CD4-positive, alpha-beta T cell treated with Interleukin-4 for 4 hours (primary cell): ENCODE measurements around the gene EIF3M.
"Not testable (repeated sequence)": the region's sequence is repeated elsewhere in the genome, so short reads cannot be mapped to it uniquely, and the experiment has no call there.

Experiments used
- DNase-seq: peaks from one replicate; pipeline ENCODE4 v3.0.0-alpha.2; 2020

Gene EIF3M

DNA sequence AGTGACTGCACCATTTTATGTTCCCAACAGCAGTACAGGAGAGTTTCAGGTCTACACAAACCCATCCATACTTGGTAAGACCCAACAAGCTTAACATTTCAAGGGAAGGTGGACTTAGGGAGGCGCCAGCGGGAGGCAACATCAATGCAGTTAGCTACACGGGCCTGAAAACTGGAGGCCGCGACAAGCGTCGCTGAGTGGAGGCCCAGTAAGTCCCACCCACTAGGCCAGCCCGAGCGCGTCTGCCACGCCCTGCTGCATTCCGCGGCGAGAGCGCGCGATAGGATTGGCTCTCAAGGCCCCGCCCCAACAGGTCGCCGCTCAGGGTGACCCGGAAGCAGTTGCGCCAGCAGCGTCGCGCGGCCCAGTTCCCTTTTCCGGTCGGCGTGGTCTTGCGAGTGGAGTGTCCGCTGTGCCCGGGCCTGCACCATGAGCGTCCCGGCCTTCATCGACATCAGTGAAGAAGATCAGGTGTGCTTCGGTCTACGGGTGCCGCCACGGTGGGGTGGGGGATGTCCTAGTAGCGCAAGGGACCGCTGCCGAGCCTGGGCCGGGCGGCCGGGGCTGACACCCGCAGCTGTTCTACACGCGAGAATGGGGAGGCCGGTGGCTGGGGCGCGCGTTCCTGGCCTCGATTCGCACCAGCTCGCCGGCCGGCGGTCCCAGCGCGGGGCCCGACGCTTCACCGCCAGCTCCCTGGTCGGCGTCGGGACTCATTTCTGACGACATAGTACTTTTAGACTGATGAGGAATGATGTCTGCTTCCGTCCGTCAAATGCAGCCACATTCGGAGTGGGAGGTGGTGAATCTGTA is at the start of gene EIF3M:
TSS of gene EIF3M (plus strand) at position 373 of the 813 bp plus-strand sequence. CDS start at position 430, 57 bp downstream.
- peak; percentile 96 for DNase-seq

DNA sequence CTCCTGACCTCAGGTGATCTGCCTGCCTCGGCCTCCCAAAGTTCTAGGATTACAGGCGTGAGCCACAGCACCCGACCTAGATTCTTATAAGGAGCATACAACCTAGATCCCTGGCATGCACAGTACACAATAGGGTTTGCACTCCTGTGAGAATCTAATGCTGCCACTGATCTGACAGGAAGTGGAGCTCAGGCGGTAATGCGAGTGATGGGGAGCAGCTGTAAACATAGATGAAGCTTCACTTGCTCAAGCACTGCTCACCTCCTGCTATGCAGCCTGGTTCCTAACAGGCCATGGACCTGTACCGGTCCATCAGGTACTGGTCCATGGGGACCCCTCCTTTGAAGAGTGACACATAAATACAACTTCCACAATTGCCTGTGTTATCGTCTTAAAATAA is 44.8 kb upstream of the EIF3M start:
- no peak for DNase-seq

DNA sequence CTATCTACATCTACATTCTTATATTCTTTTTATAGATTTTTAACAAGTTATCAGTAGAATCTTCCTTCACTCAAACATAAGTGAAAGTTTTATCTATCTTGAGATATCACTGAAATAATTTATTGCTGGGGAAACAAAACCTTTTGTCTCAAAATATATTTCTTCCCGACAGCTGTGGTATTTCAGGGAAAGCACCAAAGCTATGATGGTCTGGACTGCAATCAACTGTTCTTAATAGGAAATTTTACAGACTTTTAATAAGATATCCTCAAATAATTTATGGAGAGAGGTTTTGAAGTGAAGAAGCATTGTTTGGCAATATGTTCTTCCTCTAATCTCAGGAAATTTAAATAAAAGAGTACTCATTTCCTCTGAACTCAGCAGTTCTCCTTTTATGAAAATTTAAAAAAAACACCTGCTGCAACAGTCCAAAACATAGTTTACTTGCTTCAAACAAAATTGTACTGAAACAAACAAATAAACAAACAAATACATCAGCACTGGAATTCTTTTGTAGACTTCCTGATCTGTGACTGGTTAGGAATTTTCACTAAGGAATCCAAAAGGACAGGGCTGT is 33.9 kb upstream of the EIF3M start:
- no peak for DNase-seq

DNA sequence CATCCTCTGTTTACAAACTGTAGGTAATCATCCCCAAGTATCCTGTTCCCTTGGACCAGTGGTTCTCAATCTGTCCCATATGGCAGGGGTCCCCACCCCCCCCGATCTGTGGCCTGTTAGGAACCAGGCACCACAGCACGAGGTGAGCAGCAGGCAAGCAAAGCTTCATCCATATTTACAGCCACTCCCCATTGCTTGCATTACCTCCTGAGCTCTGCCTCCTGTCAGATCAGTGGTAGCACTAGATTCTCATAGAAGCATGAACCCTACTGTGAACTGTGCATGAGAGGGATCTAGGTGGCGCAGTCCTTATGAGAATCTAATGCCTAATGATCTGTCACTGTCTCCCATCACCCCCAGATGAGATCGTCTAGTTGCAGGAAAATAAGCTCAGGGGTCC is 33.4 kb upstream of the EIF3M start:
- DNase-seq: no peak

DNA sequence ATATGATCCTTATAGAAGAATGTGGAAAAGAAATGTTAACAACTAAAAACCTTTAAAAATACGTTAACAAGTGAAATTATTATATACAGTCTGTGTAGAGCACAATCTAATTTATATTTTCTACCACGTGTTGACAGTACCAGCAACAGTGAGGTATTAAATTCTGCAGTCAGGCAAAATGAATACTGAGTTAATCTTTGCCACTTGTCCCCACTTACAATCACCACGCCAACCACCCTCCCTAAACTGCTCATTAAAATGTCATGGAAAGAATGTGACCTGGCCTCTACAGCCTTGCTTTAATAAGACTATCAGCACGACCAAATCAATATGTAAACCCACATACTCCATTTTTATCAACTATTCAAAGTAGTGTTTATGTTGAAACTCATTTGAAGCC is 28.5 kb upstream of the EIF3M start:
- DNase-seq: no peak

DNA sequence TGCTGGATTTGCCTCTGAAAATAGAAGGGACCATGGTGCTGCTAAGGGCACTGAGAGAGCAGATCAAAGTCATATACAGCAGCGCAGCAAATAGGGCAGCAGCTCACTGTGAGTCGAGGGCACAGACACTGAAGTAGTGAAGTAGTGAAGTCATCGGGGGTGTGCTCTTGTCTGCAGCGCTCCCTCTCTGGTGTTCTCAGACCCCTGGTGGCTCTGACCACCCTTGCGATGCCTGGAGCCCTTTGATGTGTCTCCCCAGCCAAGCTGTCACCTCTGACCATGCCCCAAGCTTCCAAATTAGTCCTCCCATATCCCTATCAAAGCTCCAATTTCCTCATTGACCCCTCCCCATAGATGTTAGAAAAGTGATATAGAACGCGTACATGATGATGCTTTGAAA is 27.7 kb upstream of the EIF3M start:
- DNase-seq: no peak

DNA sequence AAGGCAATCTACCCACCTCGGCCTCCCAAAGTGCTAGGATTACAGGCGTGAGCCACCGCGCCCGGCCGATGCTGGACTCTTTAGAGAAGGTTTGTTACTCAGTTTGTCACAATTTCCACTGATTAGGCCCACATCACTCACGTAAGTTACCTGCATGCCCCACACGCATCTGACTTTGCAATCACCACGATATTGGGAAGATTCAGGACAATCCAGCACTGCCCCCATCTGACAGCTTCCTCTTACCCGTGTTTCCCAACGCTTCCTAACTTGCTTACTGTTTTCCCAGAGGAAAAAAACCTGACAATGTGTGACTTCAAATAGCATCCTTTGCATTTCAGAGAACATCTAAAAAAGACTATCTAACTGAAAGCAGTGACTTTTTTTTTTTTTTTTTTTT is 21.8 kb upstream of the EIF3M start:
- DNase-seq: no peak

DNA sequence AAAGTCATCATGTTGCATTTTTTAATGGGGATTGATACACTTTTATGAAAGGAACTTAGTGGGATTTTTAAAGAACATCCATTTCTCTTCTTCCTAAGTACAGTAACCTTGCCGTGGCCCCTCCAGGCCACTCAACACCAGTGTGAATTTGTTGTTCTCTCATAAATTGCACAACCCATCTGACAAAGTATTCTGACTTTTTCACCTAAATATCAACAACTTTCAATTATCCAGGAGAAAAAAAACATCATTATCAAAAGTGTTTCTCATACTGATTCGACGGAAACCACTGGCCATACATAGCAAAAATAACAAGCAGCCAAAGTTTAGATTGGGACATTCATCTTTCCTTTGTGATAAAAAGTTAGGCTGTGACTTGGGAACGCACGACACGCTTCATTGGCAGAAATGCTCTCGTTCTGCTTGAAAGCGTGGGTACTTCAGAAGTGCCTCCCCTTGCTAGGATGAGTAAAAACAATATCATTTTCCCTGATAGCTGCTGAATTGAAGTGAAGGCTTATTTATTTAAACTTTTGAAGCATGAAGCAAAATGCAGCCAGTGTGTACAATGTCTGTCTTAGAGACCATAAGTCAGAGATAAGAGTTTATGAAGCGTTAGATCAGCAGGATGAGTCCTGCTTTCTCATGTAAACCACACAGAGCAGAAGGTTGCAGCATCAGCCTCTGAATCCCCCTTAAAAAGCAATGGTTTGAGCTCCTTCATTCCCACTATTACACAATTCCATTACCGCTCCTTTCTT is 20.6 kb upstream of the EIF3M start:
- DNase-seq: no peak

DNA sequence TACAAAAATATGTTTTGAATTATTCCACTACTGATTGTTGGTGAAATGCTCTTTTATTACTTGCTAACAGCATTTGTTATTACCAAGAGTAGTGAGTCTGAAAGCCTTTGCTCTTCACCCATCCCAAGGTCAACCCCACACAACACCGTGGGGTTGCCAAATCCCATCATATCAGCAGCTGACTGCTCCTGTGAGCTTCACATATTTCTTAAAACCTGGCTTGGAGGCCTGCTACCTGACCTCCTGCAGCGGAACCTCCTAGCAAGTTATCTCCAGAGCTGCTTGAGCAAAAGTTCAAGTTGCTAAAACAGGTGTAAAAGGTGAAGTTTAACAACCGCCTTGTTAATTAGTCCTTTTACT is 20.1 kb upstream of the EIF3M start:
- no peak for DNase-seq

DNA sequence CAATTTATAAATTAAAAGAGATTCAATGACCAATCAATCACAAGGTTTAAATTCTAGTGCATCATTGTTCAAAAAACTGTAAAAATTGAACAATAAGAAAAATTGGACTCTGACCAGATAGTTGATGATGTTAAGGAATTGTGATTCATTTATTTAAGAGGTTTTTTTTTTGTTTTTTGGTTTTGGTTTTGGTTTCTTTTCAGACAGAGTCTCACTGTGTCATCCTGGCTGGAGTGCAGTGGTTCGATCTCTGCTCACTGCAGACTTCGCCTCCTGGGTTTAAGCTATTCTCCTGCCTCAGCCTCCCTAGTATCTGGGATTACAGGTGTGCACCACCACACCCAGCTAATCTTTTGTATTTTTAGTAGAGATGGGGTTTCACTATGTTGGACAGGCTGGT is 17.1 kb upstream of the EIF3M start:
- no peak for DNase-seq

DNA sequence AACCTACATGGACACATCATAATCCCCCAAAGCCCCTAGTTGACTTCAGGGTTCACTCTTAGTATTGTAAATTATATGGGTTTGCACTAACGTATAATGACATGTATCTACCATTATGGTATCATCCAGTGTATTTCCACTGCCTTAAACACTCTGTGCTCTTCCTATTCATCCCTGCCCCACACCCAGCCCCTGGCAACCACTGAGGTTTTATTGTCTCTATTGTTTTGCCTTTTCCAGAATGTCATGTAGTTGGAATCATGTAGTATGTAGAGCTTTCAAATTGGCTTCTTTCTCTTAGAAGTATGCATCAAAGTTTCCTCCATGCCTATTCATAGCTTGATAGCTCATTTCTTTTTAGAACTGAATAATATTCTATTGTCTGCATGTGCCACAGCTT is 16.5 kb upstream of the EIF3M start:
- no peak for DNase-seq

DNA sequence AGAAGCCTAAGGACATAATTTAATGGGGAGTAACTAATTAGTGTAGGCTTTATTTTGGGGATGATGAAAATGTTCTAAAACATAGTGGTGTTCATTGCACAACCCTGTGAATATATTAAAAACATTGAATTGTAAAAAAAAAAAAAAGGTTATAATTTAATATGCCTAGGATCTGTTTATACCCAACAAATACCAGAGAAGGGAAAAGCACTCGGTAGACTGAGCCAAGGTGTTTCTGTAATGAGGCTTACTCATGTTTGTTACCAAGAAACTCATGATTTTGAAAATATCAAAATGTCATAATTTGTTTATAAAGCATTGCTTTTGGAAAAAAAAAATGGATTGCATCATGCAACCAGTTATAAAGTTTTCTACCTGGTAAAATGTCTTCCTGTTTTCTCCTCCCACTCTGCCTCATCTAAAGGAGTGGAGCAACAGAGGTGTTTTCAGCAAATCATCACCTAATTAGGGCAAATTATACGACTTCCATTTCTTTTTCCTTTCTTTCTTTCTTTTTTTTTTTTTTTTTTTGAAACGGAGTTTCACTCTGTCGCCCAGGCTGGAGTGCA is 14.2 kb upstream of the EIF3M start:
- no peak for DNase-seq

DNA sequence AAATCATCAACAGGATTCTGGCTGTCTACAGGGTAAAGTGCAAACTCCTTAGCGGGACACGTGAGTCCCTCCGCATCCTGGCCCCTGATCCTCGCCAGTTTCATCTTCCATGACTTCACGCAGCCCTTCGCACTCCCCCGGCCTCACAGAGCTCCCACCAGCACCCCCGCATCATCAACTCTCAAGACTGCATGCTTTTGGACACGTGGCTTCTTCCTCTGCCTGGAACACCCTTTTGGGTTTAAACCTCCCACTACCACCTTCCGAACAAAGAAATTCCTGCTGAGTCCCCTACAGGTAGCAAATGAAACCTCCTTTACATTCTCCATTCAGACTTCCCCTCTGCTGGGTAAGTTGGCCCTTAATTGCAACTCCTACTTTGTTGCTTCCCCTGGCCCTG is 12.6 kb upstream of the EIF3M start:
- no peak for DNase-seq

DNA sequence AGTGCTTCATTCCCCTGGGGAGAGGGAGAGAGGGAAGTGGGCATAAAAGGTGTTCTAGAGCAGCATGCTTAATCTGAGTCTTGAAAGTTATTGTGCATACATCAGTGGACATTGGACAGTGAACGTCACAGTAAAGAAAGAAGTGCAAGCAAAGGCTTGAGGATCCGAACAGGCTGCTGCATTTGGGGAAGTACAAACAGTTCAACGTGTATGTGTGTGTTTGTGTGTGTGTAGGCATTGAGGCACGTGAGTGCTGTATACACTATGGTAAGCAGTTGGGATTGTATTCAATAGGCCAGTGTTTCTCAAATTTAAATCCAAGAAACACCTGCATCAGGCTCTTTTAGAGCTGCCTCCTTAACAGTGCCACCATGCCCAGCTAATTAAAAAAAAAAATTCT is 10.4 kb upstream of the EIF3M start:
- DNase-seq: no peak

DNA sequence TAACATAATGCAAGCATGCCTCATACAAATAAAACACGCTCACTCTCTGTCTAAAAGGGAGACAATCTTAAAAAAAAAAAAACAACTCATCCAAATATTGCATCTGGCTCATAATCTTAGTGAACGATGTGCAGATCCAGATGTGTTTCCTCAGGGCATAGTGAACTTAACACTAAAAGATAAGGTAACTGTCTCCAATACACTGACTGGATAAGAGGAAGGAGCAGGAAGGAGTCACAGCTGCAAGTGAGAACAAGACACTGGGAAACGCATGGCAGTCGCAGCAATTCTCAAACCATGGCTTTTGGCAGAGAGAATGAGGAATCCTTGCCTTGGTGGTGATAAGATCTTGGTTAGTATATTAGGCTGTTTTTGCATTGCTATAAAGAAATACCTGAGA is 9.2 kb upstream of the EIF3M start:
- DNase-seq: no peak

DNA sequence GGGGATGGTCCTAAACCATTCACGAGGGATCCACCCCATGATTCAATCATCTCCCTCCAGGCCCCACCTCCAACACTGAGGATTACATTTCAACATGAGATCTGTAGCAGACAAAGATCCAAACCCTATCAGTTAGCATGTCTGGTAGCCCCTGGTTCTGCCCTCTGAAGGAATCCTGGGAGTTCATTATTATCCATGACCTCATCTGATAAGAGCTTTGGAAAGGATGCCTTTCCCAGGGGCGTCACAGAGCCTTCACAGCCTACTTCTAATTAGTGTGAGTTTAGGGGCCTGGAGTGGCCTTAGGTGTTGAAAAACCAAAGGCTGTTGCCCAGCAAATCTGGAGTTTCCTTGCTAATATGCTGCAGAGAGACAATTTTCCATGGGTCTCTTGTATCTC is 8.6 kb upstream of the EIF3M start:
- DNase-seq: no peak

DNA sequence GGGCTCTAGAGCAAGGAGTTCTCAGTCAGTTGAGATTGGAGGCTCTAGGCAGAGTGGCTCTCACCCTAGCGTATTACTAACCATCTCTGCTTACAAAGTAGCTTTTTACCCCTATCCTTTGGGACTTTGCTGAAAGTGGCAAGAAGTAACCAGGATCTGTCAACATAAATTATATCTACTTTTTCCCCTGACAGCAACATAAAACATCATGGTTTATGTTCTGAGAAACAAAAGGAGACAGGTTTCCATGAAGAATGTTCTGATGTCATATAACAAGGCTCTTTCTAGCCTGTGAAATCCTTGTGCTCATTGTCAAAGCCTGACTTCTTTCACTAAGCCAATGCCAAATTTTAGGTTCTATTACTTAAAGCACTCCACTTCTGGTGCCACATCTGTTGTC is 7.2 kb upstream of the EIF3M start:
- DNase-seq: no peak

DNA sequence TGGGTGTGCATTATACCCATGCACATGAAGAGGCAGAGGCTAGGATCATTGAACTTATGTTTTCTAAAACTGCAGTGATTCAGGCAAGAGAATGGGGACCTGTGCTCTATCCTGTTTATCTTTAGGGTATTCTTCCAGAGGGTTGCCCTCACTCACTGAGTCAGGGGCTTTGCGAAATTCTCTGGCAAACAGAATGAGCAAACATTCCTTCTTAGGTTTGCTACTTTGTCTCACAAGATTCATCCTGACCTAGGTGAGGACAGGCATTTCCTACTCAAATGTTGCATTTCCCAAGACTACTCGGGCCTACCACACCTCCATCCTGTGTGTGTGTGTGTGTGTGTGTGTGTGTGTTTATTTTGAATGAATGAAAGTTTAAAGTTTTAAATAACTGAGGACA is 2.7 kb upstream of the EIF3M start:
- DNase-seq: no peak

DNA sequence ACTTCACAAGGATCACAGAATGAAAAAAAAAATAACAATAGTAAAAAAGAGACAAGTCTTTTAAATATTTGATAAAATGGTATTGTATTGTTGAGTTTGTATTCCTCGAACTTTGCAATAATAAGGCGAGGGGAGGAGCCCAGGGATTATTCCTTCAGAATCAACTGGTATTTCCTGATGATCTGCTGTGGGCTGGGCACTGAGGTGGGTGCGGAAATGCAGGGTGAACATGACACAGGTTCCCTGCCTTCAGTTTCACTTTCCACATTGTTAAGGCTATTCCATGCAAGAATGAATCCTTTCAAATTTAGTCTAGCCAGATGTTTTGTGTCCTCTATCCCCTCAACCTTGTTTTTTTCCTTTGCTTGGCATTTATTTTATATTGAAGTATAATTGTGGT is 2.1 kb upstream of the EIF3M start:
- no peak for DNase-seq

DNA sequence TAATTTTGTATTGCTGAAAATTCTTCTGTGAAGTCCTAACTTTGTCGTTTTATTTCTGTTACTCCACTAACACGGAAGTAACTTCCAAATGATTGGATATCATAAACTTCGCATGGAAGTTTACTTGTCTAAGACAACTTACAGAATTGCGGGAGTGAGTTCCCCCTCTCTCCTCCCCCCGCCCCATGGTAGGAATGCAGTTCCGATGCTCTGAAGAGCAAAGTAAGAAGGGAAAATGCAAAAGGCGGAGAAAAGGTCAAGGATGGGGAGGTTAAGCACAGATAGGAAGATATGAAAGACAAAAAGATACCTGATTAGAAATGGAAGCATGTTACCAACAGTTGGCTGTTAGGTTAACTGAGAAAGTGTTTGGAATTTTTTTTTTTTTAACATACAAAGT is 1.3 kb downstream of the EIF3M start:
- DNase-seq: no peak

DNA sequence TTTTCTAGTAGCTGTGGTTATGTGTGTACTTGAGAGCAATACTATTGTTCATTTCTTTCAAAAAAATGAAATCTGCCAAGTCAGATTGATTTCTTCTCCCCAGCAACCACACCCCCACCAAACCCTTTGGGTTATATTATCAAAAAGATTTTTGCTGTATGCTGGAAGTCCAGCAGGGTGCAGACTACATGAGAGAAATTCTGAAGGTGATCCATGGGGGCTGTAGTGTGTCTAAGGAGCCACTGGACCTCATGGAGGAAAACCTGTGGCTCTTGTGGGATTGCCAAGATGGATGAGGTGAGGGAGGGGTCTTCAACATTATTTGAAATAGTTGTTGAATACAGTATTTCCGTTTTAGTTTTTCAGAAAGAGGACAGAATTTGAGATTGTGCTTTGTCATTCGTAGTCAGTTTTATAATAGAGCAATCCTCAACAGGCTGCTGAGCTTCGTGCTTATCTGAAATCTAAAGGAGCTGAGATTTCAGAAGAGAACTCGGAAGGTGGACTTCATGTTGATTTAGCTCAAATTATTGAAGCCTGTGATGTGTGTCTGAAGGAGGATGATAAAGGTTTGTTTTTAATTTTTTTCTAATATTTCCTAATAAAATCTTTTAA is 3.1 kb downstream of the EIF3M start:
- DNase-seq: no peak

DNA sequence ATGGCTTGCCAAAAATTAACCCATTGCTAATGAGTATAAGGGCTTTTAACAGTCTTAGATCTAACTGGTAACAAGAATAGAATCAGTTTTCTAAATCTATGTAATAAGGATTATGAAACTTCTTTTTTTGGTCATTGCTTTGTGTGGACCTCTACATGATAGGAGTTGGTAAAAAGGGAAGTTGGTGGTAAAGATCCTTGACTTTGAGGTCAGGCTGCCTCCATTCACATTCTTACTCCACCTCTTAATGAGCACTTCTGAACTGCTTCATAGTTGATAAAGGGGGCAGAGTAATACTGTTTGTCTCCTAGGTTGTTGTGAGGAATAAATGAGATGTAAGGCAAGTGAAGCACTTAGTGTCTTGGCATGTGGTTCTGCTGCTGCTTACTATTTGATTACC is 10.6 kb downstream of the EIF3M start:
- no peak for DNase-seq

DNA sequence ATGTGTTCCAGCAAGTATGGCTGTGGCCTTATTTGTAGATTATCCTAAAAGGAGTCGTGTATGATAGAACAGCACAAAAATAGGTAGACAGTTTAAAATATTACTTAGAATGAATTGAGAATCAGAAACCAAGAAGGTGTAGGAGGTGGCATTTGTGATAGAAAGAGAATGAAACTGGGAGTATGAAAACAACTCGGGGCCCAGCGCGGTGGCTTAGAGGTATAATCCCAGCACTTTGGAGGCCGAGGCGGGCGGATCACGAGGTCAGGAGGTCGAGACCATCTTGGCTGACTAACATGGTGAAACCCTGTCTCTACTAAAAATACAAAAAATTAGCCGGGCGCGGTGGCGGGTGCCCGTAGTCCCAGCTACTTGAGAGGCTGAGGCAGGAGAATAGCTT is 12.5 kb downstream of the EIF3M start:
- not testable (repeated sequence) for DNase-seq

DNA sequence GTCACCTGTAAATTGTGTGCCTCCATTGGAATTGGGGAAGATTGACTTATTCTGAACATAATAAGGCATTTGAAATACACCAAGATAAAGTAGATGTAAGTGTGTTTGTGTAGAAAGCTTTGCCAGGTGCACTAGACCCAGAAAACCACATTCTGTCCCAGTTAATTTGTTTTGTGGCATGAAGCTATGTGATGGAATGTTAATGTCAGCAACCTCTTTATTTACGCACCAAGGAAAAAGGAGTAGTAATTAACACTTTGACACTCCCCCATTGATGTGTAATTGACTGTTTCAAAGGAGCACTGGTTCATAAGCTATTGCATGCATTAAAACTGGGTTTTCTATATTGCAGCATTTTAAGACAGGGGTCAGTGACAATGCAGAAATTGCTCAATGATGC is 14.3 kb downstream of the EIF3M start:
- DNase-seq: no peak
